HG03342 (cell line): ENCODE results near the gene SWAP70.
"Not testable (repeated sequence)": the region's sequence is repeated elsewhere in the genome, so short reads cannot be mapped to it uniquely, and the experiment has no call there.

ENCODE experiments used
- ATAC-seq: cut with Tn5 transposase; IDR thresholded peaks from one replicate; pipeline ENCODE4 v1.9.1; 2021; ENCODE audit warnings: mild to moderate bottlenecking, moderate library complexity; ENCODE audit not compliant: unreplicated experiment

Gene SWAP70

DNA sequence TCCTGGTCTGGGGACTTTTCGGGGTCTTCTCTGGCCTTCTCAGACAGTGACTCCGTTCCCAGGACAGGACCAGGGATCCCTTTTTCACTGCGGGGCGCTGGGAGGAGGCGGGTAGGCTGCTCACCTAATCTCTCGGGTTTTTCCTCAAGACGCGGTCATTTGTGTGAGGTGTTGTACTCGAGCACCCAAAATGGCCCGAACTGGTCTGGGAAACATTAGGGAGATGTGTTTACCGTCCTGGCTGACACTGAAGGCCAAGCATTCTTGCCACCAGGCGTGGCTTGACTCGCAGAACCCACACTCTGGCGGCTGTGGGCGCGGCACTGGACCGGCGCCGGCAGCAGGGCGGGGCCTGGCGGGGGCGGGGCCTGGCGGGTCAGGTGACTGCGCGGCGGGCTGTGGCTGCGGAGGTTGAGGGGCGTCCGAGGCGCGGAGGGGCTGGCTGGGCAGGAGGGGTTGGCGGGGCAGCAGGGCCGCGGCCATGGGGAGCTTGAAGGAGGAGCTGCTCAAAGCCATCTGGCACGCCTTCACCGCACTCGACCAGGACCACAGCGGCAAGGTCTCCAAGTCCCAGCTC, at the start of gene SWAP70:
Gene SWAP70, plus strand, starts transcription at position 379 of the 577 bp plus-strand sequence. Its CDS starts 103 bp downstream, at position 482.
- ATAC-seq: peak; percentile 79

DNA sequence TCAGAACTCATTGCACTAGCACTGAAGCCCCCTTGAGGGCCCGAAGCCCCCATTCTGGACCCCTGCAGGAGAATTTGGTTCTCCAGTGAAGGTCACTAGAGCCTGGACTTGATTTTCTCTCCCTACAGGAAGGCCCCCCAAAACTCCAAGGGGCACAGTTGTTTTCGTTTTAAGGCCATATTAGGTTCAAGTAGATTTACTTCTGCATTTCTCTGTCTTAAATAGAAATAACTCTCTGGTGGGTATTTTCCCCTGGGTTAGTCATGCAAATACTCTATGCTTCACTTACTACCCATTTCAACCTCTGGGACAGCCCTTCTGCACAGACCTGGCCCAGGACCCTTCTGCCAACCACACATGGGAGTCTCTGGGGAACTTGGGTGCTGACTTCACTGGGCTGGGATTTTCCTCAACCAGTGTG, 48.8 kb upstream of the SWAP70 start:
- peak; percentile 52 for ATAC-seq

DNA sequence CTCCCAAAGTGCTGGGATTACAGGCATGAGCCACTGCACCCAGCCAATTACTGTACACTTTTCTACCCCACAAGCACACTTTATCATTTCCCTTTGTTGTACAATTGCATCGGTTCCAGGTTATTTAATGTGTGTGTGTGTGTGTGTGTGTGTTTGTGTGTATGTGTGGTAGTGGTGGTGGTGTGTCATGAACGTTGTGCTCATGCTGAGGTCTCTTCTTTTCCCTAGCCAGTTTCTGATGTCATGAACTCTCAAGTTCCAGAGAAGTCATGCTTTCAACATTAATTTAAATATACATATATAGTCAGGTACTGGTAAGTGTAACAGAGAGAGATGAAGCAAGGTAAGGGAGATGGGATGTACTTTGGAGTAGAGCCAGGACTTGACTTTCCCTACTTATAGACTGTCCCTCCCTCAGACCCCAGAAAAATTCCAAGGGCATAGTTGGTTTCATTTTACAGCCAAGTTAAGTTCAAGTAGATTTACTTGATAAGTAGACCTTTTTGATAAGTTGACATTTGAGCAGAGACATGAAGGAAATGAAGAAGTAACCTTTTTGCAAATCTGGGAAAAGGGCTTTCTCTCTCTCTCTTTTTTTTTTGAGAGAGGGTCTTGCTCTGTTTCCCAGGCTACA, 47.7 kb upstream of the SWAP70 start:
- no peak for ATAC-seq

DNA sequence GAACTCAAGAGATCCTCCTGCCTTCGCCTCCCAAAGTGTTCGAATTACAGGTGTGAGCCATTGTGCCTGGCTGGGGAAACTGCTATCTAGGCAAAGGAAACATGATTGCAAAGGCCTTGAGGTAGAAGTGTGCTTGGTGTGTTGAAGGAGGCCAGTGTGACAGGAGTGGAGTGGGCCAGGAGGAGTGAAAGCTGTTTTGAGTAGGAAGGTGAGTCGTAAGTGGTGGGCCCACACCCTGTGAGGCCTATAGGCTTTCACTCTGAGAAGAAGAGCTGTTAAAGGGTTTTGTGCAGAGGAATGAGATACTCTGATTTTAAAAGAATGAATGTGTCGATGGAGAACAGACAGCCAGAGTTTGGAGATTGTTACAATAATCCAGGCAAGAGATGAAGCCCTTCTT, 47.0 kb upstream of the SWAP70 start:
- ATAC-seq: no peak

DNA sequence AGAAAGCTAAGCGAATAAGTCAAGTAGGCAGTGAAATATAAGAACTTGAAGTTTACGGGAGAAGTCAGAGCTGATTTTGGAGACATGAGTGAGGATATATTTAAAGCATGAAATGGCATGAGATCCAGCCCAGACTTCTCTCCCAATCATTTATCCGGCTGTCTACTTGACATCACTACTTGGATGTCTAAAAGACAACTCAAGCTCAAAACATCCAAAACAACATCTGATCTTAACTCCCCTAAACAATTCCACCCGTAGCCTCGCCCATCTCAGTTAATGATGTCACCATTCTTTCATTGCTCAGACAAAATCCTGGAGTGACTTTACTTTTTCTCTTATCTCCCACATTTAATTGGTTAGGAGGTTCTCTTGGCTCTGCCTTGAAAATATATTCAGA, 45.9 kb upstream of the SWAP70 start:
- no peak for ATAC-seq

DNA sequence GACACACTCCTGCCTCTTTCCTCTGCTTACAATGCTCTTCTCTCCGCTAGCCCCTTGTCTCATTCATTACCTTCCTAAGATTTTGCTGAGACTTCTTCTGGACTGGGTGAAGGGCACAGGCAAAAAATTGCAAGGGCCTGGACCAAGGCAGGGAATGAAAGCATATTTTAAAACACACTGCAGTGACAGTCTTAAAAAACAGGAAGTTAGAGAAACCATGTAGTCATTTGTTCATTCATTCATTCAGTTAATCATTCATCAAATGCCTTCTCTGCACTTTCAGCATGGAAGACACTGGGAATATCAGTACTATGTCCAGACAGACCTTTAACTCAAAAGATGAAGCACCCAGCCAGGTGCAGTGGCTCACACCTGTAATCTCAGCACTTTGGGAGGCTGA, 44.9 kb upstream of the SWAP70 start:
- ATAC-seq: no peak

DNA sequence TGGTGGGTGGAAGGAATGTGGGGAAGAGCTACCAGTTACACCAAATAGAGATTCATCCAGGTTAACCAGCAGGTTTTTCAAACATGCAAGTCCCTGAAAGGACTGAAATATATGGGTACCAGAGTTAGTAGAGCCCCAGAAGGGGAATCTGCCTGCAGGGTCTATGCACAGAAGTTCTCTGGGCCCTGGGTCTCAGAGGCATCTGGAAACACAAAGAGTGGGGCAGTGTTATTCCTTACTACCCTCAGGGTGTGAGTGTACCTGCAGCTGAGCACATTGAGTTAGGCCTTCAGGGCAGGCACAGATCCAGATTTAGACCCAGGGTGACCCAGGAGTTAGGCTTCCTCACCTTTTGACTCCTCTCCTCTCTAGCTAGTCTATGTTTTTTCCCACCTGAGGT, 43.9 kb upstream of the SWAP70 start:
- no peak for ATAC-seq

DNA sequence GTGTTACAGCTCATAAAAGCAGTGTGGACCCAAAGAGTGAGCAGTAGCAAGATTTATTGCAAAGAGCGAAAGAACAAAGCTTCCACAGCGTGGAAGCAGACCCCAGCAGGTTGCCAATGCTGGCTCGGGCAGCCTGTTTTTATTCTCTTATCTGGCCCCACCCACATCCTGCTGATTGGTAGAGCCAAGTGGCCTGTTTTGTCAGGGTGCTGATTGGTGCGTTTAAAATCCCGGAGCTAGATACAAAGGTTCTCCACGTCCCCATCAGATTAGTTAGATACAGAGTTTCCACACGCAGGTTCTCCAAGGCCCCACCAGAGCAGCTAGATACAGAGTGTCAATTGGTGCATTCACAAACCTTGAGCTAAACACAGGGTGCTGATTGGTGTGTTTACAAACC, 41.5 kb upstream of the SWAP70 start:
- not testable (repeated sequence) for ATAC-seq

DNA sequence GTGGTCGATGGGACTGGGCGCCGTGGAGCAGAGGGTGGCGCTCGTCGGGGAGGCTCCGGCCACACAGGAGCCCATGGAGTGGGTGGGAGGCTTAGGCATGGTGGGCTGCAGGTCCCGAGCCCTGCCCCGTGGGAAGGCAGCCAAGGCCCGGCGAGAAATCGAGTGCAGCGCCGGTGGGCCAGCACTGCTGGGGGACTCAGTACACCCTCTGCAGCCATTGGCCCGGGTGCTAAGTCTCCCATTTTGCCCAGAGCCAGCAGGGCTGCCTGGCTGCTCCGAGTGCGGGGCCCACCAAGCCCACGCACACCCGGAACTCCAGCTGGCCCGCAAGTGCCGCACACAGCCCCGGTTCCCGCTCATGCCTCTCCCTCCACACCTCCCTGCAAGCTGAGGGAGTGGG, 40.8 kb upstream of the SWAP70 start:
- ATAC-seq: not testable (repeated sequence)

DNA sequence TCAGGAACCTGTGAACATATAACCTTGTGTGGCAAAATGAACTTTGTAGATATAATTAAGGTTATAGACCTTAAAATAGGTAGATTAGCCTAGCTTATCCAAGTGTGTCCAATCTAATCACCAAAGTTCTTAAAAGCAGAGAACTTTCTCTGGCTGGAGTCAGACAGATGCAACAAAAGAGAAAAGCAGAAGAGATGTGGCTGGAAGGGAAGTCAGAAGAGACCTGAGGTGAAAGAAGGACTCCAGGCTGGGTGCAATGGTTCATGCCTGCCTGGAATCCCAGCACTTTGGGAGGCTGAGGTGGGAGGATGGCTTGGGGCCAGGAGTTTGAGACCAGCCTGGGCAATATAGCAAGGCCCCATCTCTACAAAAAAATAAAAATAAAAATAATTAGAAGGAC, 39.4 kb upstream of the SWAP70 start:
- no peak for ATAC-seq

DNA sequence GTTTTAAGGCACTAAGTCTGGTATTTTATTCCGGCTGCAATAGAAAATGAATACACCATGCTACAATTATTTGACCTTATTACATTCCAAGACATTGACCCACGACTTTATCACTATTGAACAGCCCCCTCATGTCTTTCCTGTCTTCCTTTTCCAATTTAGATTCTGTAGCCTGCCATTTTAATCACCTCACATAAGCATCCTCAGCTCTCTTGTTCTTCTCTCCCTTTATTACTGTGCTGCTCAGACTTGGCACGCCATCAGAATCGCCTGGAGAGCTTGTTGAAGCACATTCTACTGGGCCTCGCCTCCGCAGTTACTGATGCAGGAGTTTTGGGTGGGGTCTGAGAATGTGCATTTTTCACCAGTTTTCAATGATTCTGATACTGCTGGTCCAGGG, 38.7 kb upstream of the SWAP70 start:
- ATAC-seq: no peak

DNA sequence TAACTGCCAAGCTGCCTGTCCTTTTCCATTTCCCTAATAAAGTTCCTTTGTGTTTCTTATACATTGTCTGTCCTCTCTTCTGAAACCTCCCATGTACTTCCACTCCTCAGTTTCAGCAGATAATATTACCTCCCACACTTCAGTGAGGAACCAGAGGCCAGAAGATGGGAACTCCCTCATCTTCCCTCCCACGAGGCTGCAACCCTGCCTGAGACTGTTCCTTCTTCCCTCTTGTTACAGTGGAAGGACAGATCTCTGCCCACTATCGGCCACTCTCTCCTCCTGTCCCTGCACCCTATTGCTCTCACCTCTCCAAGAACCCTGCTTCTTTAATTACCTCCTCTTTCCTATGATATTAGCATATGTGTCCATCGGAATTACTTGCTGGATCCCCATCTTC, 38.1 kb upstream of the SWAP70 start:
- no peak for ATAC-seq

DNA sequence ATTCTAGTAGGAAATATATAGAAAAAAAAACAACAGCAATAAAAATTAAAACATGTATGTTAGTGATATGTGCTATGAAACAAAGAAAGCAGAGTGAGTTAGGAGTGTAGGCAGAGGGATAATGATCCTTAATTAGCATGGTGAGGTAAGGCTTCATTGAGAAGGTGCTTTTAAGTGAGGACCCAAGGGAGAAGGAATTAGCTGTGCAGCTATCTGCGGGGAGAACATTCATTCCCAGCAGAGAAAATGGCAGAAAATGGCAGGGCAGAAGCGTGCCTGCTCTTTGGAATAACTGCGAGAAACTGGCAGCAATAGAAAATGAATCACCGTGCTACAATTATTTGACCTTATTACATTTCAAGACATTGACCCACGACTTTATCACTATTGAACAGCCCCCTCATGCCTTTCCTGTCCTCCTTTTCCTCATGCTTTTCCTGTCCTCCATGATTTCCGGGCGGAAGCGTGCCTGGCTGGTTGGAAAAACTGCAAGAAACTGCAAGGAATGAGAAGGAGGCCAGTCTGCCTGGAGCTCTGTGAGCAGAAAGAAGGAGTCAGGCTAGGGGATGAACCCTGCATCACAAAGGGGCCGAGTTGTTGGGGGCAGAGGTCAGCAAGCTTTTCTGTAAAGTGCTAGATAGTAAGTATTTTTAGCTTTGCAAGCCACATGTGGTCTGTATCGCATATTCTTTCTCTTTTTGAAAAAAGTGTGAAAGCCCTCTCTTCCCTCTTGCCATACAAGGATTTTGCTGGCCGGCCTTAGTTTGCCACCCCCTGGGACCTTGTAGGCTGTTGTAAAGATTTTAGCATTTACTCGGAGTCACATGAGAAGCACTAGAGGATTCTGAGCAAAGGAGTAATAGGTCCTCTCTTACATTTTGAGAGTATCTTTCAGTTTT, 37.1 kb upstream of the SWAP70 start:
- no peak for ATAC-seq

DNA sequence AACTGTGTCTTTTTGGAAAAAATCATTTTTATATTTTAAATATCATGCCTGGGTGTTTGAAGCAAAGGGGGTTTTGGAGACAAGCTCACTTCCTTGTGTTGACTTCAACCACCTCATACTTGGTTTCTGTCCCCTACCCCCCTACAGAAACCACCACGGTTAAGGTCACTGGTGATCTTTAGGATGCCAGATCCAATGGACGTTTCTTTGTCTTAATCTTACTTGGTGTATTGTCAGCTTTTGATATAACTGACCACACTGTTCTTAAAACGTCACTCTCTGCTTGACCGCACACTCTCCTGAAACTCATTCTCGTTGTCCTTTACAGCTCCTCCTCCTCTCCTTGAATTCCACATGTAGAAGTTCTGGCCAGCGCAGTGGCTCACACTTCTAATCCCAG, 34.8 kb upstream of the SWAP70 start:
- ATAC-seq: no peak

DNA sequence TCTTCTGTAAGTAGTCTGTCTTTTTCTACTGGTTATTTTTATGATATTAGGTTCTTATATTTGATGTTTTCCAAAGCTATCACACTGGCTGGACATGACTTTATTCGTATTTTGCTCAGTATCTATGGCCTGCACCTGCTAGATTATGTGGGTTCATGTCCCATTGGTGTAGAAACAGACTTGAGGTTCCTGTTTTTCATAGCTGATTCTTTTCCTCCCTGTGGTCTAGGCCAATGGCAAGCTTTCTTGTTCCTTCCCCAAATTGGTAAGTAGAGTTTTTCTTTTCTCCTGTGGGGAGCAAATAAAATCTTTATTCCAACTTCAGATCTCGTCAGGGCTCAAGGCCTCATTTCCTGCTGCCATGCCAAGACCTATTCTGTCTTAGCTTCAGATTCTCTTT, 30.2 kb upstream of the SWAP70 start:
- ATAC-seq: no peak

DNA sequence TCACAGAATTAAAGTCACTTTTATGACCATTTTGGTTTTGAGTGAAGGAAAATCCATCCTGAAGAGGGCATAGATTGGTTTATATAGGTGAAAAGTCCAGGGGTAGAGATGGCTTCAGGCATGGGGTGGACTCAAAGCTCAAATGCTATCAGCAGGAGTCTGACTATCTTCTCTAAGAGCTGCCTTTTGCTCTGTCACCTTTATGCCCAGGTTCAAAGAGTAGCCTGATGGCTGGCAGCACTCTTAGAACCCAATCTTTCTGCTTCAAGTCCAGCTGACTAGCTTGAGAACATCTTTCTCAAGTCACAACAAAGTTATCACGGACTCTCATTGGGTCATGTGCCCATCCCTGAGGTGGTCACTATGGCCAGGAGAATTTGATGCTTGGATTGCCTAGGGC, 27.2 kb upstream of the SWAP70 start:
- ATAC-seq: no peak

DNA sequence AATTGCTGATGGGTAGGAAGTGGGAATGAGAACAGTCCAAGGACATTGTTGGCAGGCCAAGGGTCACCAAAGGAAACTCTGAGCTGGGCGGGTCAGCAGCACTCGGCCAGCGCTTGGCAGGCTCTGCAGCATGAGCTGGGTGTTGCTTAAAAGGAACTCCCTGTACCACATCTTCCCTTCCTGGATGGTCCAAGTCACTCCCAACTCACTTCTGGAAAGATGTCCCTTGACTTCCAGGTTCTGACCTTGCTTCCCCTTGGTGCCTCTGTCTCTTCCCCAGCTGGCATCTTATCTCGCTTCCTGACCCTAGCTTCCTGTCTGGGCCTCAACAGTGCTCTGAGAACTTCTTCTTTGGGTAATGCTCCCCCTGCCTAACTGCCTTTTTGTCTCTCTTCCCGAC, 24.8 kb upstream of the SWAP70 start:
- ATAC-seq: no peak

DNA sequence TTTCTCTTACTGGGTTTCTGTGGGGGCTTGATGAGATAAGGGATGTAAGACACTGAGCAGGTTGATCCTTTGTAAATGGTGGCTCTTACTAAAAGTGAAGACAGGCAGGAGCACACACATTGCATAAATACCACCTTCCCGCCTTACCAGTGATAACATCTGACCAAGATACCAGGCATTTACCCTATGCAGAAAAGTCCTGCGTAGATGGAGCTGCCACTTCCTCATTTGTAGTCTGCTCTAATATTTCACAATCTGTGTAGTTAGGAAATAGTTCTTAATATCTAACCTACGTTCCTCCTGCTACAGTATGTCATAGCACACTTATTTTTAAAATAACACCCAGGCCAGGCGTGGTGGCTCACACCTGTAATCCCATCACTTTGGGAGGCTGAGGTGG, 23.9 kb upstream of the SWAP70 start:
- no peak for ATAC-seq

DNA sequence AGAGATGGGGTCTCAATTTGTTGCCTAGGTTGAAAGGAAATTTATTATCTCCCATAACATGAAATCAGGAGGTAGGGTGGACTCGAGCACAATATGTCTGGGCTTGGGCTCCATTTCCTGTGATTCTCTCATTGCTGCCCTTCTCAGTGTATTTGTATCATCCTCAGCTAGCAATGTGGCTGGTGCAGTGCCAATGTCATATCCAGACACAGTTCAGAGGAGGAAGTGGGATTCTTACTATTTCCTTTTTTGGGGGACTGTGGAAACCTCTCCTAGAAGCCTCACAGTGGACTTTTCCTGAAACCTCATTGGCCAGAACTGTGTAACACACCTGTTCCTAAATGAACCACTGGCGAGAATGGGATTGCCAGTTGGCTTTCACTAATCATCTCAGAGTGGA, 21.0 kb upstream of the SWAP70 start:
- ATAC-seq: no peak

DNA sequence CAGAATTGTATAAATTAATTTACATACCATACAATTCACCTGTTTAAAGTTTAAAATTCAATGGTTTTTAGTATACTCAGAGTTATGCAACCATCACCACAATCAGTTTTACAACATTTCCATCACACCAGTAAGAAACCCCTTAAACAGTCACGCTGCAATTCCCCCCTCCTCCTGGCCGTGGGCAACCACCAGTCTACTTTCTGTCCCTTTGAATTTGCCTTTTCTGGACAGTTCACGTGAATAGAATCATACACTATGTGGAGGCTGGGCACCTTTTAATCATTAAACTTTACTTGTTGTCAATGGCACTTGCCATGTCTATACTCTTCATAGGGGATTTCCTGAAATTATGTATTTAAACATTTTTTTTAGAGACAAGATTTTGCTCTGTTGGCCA, 20.1 kb upstream of the SWAP70 start:
- ATAC-seq: peak; percentile 71

DNA sequence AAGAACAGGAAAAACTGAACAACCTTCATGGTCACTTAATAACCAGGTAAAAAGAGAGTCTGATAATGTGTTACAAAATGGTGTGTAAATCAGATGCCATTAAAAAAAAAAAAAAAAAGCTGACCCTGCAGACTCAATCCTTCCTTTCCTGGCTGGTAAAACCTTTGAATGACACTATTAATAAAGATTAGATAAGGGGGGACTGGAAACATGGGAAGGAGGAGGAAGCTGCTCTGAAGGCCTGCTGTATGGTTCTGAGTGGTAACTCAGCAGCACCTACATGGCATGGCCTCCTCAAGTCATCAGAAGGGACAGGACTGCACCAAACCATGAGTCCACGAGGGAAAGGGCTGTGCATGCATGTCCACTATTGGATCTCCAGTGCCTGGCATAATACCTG, 18.0 kb upstream of the SWAP70 start:
- ATAC-seq: no peak

DNA sequence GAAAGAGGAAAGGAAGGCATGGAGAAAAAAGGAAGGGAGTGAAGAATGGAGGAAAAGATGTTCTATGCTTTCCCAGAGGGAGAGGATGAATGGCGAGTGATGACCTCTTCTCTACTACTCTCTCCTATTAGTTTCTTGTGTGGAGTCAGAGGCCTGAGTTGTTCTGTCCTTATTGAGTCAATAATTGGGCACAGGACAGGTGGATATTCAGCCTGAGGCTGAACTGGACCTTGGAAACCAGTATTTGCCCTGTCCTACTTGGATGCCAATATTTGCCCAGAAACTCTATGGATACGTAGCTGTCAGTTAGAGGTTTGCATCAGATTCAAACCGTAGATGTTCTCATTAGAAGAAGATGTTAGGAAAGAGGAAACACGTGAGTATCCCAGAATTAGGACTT, 17.6 kb upstream of the SWAP70 start:
- no peak for ATAC-seq
